Measurements from ENCODE around the gene TMEM37. TPM values are rescaled to one million over a fixed set of nuclear protein-coding genes. Genes with fewer than 3 reads are reported as not detected.

The TMEM37 gene
- total RNA-seq, 2 donors from 2014 or later: 1.7 to 6.8 TPM

- DNase-seq (ENCODE audit: low spot score): no peak
- no peaks in the 10 kb centered on the region for H3K36me3 ChIP-seq
- TF ChIP-seq POLR2AphosphoS5 (IDR thresholded peaks at IDR 0.05): no peak
- no peak for TF ChIP-seq CTCF (IDR thresholded peaks at IDR 0.05)
- TF ChIP-seq POLR2A (IDR thresholded peaks at IDR 0.05): no peak
- no peaks in the 10 kb centered on the region for H3K4me1 ChIP-seq (replicated peaks)
- intact Hi-C loops (cut with DNase I): no loop called here
- H3K9me3 ChIP-seq: no peaks in the 10 kb centered on the region
- no peaks in the 10 kb centered on the region for H3K27me3 ChIP-seq (replicated peaks; ENCODE audit: insufficient read depth)
- no peak overlapping the region for H3K4me3 ChIP-seq
- no peak overlapping the region for H3K27ac ChIP-seq
- WGBS: 91% methylated on average over 3 of the region's 3 CpGs
These were observed 16.8 kb upstream of the TMEM37 start for GRCh38 chr2:119414894-119415293.

GRCh38 chr2:119415630-119416029 lies 16.0 kb upstream of the TMEM37 start:
- 55% methylated on average over 1 of the region's 1 CpG for WGBS

GRCh38 chr2:119416299-119416923 lies 15.2 kb upstream of the TMEM37 start:
- intact Hi-C loops (cut with DNase I): no loop called here
- DNase-seq (ENCODE audit: low spot score): no peak
- 84% methylated on average over 4 of the region's 4 CpGs for WGBS
- H3K27ac ChIP-seq: no peak overlapping the region
- no peaks in the 10 kb centered on the region for H3K27me3 ChIP-seq (replicated peaks; ENCODE audit: insufficient read depth)
- no peaks in the 10 kb centered on the region for H3K36me3 ChIP-seq
- H3K9me3 ChIP-seq: no peaks in the 10 kb centered on the region
- no peak overlapping the region for H3K4me3 ChIP-seq
- TF ChIP-seq POLR2A (IDR thresholded peaks at IDR 0.05): no peak
- H3K4me1 ChIP-seq (replicated peaks): no peaks in the 10 kb centered on the region

More at GRCh38 chr2:119415630-119416029, 16.0 kb upstream of the TMEM37 start:
- intact Hi-C loops (cut with DNase I): no loop called here
- Histone ChIP-seq H3K4me1 (replicated peaks) (no peaks in the 10 kb centered on the region), H3K36me3 (no peaks in the 10 kb centered on the region), H3K9me3 (no peaks in the 10 kb centered on the region), H3K27me3 (replicated peaks; ENCODE audit: insufficient read depth) (no peaks in the 10 kb centered on the region), H3K4me3 (no peak overlapping the region), H3K27ac (no peak overlapping the region)
- DNase-seq (ENCODE audit: low spot score): no peak
- no peak for TF ChIP-seq POLR2AphosphoS5 (IDR thresholded peaks at IDR 0.05)
- no peak for TF ChIP-seq CTCF (IDR thresholded peaks at IDR 0.05)
- no peak for TF ChIP-seq POLR2A (IDR thresholded peaks at IDR 0.05)

- intact Hi-C loops (cut with DNase I): no loop called here
- no peak overlapping the region for H3K27ac ChIP-seq
- TF ChIP-seq POLR2AphosphoS5 (IDR thresholded peaks at IDR 0.05): no peak
- no peak for TF ChIP-seq CTCF (IDR thresholded peaks at IDR 0.05)
- no peak for TF ChIP-seq POLR2A (IDR thresholded peaks at IDR 0.05)
- no peak overlapping the region for H3K4me3 ChIP-seq
- 95% methylated on average over 6 of the region's 6 CpGs for WGBS
- no peaks in the 10 kb centered on the region for H3K36me3 ChIP-seq
- no peaks in the 10 kb centered on the region for H3K9me3 ChIP-seq
- no peaks in the 10 kb centered on the region for H3K27me3 ChIP-seq (replicated peaks; ENCODE audit: insufficient read depth)
- DNase-seq (ENCODE audit: low spot score): no peak
- no peaks in the 10 kb centered on the region for H3K4me1 ChIP-seq (replicated peaks)
These were observed 13.7 kb upstream of the TMEM37 start for GRCh38 chr2:119417908-119418307.

DNA sequence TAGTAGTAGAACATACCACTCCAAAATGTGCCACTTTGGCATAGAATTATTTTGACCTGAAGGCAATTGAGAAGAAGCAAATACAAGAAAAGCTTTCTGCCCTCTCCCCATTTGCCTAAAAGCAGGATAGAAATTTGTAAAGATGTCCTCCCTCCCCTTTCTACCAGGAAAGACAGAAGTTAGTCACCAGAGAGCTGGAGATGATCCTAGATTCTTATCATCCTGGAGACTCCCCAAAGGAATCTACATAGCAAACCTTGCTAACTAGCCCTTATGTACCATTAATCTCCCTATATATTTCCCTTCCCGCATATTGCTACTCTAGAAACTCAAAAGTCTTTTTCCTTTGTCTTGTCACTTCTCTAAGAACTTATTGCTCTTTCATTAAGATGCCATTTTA lies 12.6 kb upstream of the TMEM37 start:
- Histone ChIP-seq H3K36me3 (no peaks in the 10 kb centered on the region), H3K9me3 (no peaks in the 10 kb centered on the region), H3K4me1 (replicated peaks) (no peaks in the 10 kb centered on the region), H3K4me3 (no peak overlapping the region), H3K27ac (no peak overlapping the region), H3K27me3 (replicated peaks; ENCODE audit: insufficient read depth) (no peaks in the 10 kb centered on the region)
- intact Hi-C loops (cut with DNase I): no loop called here
- DNase-seq (ENCODE audit: low spot score): no peak
- WGBS: 82% methylated on average over 1 of the region's 1 CpG
- TF ChIP-seq POLR2AphosphoS5 (IDR thresholded peaks at IDR 0.05) (no peak), CTCF (IDR thresholded peaks at IDR 0.05) (no peak), POLR2A (IDR thresholded peaks at IDR 0.05) (no peak)
